ENCODE measurements around the gene NDUFV3. TPM values are rescaled to one million over a fixed set of nuclear protein-coding genes. Genes with fewer than 3 reads are reported as not detected.

Gene NDUFV3
- total RNA-seq, 2 donors from 2014 or later, result 25.9 to 36.6 TPM

- Histone ChIP-seq H3K36me3 (no peaks in the 10 kb centered on the region), H3K27me3 (no peaks in the 10 kb centered on the region), H3K4me3 (no peak overlapping the region), H3K4me1 (no peaks in the 10 kb centered on the region), H3K9me3 (no peaks in the 10 kb centered on the region), H3K27ac (no peak overlapping the region), H3K9ac (ENCODE audit: low read depth in 2 of 2, low read length in 2 of 2) (no peak overlapping the region)
- no peak for DNase-seq
- intact Hi-C loops (cut with DNase I), result no loop called here
- no peak for TF ChIP-seq CTCF (IDR thresholded peaks at IDR 0.05)
These were observed 9.2 kb upstream of the NDUFV3 start for GRCh38 chr21:42883921-42884320.

- TF ChIP-seq CTCF (IDR thresholded peaks at IDR 0.05), result no peak
These were observed 5.8 kb upstream of the NDUFV3 start for GRCh38 chr21:42887326-42887725.

GRCh38 chr21:42892582-42892930 is 553 bp upstream of the NDUFV3 start:
- H3K9me3 ChIP-seq, result no peaks in the 10 kb centered on the region
- no peak for DNase-seq
- no peaks in the 10 kb centered on the region for H3K4me1 ChIP-seq
- peak overlapping the region; percentile 96 for H3K27ac ChIP-seq
- H3K9ac ChIP-seq (ENCODE audit: low read depth in 2 of 2, low read length in 2 of 2), result peak overlapping the region; percentile 71 to 90
- peak overlapping the region; percentile 87 for H3K4me3 ChIP-seq
- TF ChIP-seq CTCF (IDR thresholded peaks at IDR 0.05), result no peak
- peaks cover 2% of the 10 kb centered on the region for H3K36me3 ChIP-seq
- no peaks in the 10 kb centered on the region for H3K27me3 ChIP-seq
- intact Hi-C loops (cut with DNase I), result no loop called here

More at GRCh38 chr21:42887326-42887725, 5.8 kb upstream of the NDUFV3 start:
- Histone ChIP-seq H3K9ac (ENCODE audit: low read depth in 2 of 2, low read length in 2 of 2) (no peak overlapping the region), H3K9me3 (no peaks in the 10 kb centered on the region), H3K36me3 (no peaks in the 10 kb centered on the region), H3K4me1 (no peaks in the 10 kb centered on the region), H3K27ac (no peak overlapping the region), H3K4me3 (no peak overlapping the region), H3K27me3 (no peaks in the 10 kb centered on the region)
- intact Hi-C loops (cut with DNase I), result no loop called here
- no peak for DNase-seq

- no peak for DNase-seq
- Histone ChIP-seq H3K36me3 (peaks cover 11% of the 10 kb centered on the region), H3K4me1 (no peaks in the 10 kb centered on the region), H3K9ac (ENCODE audit: low read depth in 2 of 2, low read length in 2 of 2) (no peak overlapping the region), H3K9me3 (no peaks in the 10 kb centered on the region), H3K4me3 (no peak overlapping the region), H3K27ac (no peak overlapping the region), H3K27me3 (no peaks in the 10 kb centered on the region)
- intact Hi-C loops (cut with DNase I), result no loop called here
- TF ChIP-seq CTCF (IDR thresholded peaks at IDR 0.05), result no peak
These were observed 7.3 kb downstream of the NDUFV3 start for GRCh38 chr21:42900446-42900845.

- intact Hi-C loops (cut with DNase I), result no loop called here
- Histone ChIP-seq H3K36me3 (peaks cover 11% of the 10 kb centered on the region), H3K9ac (ENCODE audit: low read depth in 2 of 2, low read length in 2 of 2) (no peak overlapping the region), H3K27me3 (no peaks in the 10 kb centered on the region), H3K27ac (no peak overlapping the region), H3K4me1 (no peaks in the 10 kb centered on the region), H3K4me3 (no peak overlapping the region), H3K9me3 (no peaks in the 10 kb centered on the region)
- DNase-seq, result no peak
- TF ChIP-seq CTCF (IDR thresholded peaks at IDR 0.05), result no peak
These were observed 10.7 kb downstream of the NDUFV3 start for GRCh38 chr21:42903817-42904216.

GRCh38 chr21:42905195-42905594 is 12.1 kb downstream of the NDUFV3 start:
- no peak for DNase-seq
- Histone ChIP-seq H3K4me1 (no peaks in the 10 kb centered on the region), H3K27ac (no peak overlapping the region), H3K36me3 (peaks cover 18% of the 10 kb centered on the region), H3K27me3 (no peaks in the 10 kb centered on the region), H3K4me3 (no peak overlapping the region), H3K9ac (ENCODE audit: low read depth in 2 of 2, low read length in 2 of 2) (no peak overlapping the region), H3K9me3 (no peaks in the 10 kb centered on the region)
- no peak for TF ChIP-seq CTCF (IDR thresholded peaks at IDR 0.05)
- intact Hi-C loops (cut with DNase I), result no loop called here

Measured in colonic mucosa (tissue), 4 donors.